ENCODE measurements around the gene B4GALT5.
A peak's percentile ranks its signal among the peaks of the same experiment; 100 is the strongest.

Gene B4GALT5

DNA sequence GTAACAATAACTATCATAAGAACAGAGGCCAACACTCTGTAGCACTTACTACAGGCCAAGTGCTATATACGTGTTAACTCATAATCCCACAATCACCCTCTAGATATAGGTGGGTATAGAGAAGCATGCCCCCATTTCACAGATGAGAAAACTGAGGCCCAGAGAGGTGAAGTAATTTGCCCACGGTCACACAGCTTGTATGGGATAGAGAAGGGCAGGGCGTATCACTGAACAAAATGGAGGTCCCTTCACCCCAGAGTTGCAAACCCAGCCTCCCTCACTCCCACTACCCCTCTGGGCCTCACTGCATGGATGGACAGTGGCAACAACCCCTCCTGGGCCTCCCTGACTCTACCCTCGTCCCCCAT, 113.9 kb downstream of the B4GALT5 start:
- DNase-seq, result no peak

DNA sequence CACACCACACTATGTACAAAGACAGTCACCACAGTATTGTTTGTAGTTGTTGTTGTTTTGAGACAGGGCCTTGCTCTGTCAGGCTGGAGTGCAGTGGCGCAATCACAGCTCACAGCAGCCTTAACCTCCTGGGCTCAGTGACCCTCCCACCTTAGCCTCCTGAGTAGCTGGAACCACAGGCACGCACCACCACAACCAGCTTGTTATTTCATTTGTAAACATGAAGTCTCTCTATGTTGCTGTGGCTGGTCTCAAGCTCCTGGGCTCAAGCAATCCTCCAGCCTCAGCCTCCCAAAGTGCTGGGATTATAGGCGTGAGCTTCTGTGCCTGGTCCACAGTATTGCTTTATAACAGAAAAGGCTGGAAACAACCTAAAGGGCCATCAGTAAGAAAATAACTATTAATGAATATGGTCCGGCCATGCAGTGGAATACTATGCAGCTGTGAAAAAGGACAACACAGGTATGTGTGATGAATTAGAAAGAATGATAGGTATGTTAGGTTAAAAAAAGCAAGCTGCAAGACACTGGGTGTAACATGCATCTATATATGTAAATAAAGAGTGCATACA, 115.8 kb downstream of the B4GALT5 start:
- DNase-seq, result no peak

DNA sequence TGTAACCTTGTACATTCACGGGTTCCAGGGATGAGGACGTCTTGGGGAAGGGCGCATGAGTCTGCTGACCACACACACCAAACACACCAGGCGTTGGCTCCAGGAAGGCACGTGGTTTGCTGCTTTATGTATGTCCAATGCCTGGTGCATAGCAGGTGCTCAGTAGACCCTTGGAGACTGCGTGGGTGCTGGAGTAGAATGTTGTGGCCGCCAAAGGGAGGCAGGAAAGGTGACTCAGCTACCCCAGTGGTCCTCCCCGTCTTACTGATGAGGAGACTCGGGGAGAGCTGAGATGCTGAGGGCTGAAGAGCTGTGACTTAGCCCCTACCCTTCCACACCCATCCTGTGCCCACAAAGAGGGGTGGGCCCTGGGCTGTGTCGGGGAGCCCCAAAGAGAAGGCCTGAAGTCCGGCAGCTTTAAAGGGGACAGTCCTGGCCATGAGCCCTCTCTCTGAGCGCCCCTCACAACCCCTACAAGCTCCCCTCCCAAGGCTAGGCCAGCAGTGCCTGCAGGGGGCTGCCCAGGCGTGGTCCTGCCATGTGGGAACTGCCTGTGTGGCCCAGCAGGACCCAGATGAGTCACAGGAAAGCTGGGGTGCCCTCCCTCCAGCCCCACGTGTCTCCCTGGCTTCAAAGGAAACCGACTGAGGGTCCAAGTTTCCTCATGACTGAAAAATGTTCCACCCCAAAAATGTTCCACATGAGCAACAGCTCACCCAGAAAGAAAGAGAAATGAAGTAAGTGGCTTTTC, 117.7 kb downstream of the B4GALT5 start:
- no peak for DNase-seq

DNA sequence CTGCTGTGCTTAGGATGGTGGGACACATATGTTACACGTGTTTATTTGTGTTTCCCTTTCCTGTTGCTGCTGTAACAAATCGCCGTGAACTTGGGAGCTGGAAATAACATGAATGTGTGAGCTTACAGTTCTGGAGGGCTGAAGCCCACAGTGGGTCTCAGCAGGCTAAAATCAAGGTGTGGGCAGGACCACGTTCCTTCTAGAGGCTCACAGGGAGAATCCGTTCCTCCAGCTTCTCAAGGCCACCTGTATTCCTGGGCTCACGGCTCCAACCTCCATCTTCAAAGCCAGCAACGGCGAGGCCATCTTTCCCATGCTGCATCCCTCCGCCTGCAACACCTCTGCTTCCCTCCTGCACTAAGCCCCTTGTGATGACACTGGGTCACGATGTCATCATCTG, 118.3 kb downstream of the B4GALT5 start:
- no peak for DNase-seq

DNA sequence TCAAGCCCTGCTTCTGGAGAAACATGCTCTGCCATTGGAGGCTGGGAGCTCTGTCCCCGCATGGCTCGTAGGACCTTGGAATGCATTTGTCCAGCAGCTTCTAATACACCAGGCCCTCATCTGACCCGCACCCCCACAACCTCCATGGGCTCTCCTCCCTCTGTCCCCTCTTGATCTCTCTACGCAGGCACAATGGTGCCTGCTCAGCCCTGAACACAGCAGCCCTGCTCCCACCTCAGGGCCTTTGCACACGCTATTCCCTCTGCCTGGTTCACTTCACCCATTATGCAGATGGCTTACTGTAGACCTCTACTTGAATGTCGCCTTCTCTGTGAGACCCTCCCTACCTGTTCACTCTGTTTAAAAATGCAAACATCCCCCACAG, 118.8 kb downstream of the B4GALT5 start:
- DNase-seq, result no peak

DNA sequence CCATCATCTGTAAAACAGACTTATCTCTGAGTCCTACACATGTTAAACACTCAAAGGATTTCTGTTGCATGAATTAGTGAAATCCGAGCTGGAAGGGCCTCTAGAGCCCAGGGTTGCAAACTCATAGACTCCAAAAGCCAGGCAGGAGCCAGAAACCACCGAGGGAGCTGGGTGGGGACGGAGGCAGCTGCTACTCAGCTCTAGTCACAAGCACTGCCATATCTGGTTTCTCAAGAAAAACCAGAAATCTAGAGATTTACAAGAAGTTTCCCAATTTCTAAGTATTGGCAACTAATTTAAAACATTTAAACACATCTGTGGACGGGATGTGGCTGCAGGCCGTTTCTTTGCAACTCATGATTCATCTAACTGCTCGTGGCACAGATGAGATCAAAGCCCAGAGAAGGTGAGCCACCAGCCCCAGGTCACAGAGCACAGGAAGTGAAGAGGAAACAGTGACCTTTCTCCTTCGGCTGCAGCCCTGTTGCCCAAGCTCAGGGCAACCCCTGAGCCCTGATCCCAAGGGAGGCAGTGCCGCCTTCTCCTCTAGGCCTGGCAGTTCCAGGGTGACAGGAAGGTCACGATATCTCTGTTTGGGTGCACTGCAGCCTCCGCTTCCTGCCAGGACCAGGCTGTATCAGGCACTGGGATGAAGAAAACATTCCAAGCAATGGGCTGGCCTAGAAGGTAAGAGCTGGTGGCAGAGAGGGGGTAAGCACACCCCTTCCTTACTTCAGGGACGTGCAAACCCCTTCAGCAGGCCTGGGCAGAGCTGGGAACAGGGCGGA, 119.3 kb downstream of the B4GALT5 start:
- no peak for DNase-seq

DNA sequence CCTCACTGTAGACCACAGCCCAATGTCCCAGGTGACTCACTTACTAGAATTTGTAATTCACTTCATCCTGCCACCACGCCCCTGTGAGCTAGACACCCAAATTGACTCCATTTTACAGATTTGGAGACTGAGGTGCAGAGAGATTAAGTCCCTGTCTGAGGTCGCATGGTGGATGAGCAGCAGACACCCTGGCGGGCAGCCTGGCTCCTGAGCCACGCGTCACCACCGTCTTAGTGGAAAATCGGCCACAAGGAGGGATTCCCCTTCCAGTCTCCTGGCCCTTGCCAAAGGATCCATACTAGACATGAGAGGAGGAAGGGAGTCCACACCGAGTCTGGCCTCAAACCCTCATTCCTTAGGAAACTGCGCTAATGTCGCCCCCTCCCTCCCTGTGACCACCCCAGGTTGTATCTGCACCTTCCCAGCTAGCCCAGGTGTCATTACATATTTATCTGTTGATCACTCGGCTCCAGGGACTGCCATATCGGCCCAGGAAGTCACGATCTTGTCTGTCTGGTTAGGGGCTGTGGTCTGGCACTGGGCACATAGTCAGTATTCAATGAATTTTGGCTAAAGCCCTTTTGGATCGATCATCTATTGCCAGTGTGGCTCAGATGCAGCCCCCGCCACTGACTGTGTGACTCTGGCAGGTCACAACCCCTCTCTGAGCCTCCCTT, 120.1 kb downstream of the B4GALT5 start:
- no peak for DNase-seq

DNA sequence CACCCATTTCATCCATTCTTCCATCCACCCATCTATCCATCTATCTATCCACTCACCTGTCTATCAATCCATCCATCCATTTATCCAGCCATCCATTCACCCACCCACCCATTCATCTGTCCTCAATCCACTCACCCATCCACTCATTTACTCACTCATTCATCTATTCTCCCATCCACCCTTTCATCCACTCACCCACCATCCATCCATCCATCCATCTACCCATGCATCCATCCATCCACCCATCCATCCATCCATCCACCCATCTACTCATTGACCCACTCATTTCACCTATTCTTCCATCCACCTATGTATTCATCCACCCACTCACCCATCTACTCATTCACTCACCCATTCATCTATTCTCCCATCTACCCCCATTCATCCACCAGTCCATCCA, 121.6 kb downstream of the B4GALT5 start:
- DNase-seq, result no peak

DNA sequence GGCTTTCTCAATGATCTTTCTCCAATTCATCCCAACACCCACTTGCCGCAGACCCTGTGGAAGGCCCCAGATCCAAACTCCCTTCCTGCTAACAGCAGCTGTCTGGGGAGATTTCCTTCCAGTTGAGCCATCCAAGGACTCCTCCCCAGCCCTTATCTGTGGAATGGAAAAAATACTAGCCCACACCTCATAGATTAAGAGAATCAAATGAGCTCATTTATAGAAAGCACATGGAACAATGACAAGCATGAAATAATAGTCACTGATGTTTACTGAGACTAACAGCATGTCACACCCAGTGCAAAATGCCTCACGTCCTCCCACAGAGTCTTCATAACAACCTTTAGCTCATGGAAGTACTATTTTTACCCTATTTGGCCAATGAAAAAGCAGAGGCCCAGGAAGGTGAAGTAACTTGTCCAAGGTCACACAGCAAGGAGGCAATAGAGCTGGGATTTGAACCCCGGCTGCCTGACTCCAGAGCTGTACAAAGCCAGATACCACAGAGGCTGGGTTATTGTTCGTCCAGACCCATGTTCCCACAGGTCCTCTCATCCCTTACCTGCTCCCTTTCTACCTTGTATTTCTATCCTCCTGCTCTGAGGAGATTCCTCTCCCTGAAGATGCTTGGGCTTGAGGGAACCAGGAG, 122.3 kb downstream of the B4GALT5 start:
- no peak for DNase-seq

DNA sequence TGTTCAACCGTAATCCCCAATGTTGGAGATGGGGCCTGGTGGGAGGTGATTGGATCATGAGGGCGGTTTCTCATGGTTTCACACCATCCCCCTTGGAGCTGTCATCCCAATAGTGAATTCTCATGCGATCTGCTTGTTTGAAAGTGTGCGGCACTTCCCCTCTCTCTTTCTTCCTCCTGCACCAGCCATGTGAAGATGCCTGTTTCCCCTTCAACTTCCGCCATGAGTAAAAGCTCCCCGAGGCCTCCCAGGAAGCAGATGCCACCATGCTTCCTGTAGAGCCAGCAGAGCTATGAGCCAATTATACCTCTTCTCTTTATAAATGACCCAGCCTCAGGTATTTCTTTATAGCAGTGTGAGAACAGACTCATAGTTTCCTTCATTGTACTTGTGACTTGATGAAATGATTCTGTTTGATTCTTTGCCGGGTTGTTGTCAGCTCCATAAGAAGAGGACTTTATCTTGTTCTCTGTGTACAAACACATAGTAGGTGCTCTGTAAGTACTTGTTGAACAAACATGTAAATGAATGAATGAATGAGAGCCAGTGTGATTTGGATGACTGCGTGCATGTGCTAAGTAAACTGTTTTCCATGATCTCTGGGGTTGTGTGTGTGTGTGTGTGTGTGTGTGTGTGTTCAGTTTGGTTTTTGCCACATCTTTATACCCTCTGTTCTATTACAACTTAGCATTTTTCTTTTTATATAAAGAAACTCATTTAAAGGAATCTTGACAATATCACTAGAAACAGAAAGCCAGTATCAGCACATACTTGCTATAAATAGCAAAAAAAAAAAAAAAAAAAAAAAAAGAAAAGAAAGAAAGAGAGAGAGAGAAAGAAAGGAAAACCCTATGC, 123.3 kb downstream of the B4GALT5 start:
- DNase-seq, result no peak

DNA sequence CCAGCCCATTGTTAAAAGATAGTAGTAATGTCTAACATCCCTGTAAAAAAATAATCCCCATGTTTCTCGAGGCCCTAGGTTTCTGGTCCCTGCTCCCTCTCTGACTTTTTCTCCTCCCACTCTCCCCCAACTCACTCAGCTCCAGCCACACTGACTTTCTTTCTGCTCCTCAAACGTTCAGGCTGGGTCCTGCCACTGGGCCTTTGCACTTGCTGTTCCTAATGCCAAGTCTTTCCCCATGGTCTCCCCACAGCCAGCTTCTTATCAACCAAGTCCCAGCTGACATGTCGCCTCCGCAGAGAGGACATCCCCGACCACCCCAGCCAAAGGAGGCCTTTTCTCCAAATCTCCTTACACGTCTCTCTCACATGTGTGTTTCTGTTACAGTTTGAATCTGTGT, 123.9 kb downstream of the B4GALT5 start:
- no peak for DNase-seq

DNA sequence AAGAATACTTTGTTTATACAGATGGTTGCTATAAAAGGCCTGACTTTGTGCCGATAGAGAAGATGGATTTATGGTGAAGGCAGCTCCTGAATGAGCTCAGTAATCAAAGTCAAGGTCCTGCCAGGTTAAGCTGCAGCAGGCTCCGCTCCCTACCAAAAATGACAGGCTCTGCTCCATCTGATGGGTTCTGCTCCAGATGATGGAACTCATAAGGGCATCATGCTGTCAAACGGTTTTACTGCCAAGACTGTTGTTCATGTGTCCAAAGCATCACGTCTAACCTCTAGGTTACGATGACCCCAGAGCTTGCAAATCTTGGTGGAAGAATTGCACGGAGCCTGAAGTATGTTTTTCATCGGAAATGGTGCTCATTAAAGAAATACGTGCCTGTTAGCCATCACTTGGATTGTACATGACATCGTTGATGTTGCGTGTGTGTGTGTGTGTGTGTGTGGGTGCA, 126.5 kb downstream of the B4GALT5 start:
- no peak for DNase-seq

DNA sequence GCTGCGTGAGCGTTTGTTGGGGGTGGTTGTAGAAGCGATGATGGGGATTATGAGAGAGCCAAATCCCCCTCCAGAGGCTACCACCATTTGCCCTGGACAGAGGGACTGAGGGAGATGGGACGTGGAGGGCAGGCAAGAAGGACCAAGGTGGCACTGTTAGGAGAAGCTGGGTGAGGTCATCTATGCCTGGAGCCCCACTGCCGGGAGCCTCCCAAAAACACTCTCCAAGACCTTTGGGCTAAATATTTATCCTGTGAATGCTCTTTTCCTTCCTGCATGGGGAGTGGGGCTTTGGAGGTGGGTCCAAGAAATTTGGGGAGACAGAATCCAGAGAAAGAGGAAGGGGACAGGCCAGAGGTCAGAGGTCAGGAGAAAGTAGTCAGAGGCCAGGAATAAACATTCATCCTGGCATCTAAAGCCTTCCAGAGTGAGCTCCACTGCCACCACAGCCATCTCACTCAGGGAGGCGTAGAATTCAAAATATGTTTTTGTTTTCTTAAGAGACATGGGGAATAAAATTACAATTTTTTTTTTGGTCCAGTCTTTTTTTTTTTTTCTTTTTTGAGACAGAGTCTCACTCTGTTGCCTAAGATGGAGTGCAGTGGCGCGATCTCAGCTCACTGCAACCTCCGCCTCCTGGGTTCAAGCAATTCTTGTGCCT, 128.0 kb downstream of the B4GALT5 start:
- DNase-seq, result no peak

DNA sequence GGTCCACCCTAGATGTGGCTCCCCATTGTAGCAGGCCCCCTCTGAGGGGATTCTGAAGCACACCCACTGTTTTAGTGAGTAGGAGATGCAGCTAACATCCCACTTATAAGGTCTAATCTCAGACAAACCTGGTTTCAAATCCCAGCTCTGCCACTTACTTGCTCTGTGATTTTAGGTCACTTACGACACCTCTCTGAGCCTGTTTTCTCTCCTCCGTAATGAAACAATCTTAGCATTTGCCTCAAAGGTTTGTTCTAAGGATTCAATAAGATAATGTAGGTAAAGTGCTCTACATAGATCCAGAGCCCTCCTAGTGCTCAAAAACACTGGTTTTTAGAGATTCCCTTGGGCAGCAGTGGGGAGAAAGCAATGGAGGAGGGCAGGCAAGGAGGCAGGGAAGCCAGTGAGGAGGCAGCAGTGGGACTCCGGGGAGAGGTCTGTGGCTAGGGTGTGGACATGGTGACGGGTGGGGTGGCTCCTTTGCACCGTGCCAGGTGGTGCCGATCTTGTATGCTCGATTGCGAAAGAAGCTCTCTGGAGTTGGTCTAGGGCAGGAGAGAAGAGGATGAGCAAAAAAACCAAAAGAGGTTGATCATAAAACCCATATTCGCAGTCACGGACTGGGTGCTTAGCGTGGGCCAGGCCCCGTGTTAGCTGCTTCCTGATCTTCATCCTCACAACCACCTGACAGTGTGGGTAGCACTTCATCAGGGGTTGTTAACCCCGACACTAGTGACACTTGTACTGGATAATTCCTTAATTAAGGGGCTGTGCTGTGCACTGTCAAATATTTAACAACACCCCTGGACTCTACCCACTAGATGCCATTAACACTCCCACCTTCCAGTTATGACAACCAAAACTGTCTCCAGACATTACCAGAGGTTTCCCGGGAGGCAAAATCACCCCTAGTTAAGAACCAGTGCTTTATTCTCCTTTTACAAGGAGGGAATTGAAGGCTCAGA, 129.0 kb downstream of the B4GALT5 start:
- DNase-seq, result no peak

DNA sequence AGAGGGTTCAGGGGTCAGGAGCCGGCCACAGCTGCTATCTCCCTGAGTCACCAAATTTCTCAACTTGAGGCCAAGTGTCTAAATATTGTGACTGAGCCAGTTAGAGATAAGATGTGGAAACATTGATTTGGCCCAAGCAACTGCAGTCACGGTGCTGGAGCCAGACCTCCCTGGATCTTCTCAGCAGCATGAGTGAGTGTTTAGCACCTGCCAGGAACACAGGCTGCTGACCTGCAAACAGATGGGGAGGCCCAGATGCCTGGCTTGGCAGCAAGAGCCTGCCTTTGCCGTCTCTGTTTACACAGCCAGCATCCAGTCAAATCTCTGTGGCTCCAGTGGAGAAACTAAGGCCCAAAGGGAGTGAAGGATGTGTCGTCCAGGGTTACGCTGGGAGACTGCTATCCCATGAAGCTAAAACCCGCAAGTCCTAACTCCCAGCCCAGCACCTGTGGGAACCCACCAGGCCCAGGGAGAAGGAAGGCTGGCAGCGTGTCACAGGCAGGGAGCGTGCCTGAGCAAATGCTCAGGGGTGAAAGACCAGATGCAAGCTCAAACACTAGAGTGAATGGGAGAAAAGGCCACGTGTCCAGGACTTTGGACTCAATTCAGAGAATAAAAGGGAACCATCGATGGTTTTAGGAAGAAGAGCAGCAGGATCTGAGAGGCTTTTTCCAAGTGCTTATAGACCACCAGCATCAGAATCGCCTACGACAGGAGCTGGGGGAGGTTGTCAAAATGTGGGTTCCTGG, 129.8 kb downstream of the B4GALT5 start:
- DNase-seq, result peak; percentile 18

DNA sequence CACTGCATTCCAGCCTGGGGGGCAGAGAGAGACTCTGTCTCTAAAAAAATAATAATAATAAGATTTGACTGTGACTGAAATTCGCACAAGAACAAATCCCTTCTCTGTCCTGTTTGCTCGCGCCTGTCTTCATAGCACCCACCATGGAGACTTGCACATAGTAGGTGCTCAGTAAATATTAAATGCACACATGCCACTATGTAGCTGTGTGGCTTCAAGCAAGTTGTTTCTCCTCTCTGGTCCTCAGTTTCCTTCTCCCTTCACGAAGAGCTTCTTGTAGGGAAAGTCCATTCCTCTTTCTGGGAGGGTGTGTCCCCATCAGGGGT, 130.4 kb downstream of the B4GALT5 start:
- no peak for DNase-seq

All from RPMI8226 (cell line).